GM04504 (cell line): ENCODE measurements around the gene CPLX3.

Experiments used
- DNase-seq: peaks from one replicate; pipeline ENCODE4 v3.0.0-alpha.2; 2012; ENCODE audit warnings: low read depth

The CPLX3 gene

DNA sequence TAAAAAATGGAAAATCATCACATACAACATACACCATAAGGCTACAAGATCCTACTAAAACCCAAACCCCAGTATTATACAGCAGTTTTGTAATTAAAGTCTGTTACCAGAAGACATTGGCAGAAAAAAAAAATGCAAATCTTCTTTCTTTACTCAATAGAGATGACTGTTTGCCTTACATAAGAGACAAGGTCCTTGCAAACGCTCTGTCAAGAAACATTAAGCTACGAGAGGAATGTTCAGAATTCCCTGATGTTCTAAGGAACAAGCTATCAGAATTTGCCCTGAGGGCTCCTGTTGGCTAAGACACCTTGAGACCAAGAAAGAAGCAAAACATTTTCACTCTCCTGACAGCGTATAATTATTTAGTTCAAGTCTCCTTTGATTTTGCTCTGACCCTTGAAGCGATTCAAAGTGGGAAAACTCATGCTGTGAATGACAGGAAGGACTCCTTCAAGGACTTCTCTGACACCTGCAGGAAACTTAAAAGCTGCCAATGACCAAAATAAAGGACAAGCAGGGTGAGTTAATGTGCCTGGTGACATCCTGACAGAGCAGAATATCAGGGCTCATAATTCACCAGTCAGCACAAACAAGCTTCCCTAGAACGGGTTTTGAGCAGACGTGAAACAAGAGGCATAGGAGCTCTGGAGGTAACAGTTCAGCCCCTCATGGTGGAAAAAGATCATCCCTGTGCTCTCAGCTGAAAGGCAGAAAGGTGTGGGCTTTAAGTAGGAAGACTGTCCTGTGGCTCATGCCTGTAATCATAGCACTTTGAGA lies 44.2 kb downstream of the CPLX3 start:
- DNase-seq: no peak

DNA sequence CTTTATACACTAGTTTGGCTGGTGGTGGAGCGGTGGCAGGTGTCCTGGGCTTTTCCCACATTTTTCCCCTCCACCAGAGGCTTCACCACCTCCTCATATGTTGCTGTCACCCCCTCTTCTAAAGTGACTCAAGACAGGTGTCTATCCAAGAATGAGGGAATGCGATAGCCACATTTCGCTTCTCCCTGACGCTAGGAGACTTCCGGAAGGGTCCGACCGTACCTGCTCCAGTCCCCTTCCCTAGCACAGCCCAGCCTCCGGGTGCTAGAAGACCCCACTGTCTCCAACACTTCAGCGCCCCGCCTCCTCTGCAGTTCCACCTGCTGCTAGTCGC lies 46.2 kb downstream of the CPLX3 start:
- DNase-seq: no peak

DNA sequence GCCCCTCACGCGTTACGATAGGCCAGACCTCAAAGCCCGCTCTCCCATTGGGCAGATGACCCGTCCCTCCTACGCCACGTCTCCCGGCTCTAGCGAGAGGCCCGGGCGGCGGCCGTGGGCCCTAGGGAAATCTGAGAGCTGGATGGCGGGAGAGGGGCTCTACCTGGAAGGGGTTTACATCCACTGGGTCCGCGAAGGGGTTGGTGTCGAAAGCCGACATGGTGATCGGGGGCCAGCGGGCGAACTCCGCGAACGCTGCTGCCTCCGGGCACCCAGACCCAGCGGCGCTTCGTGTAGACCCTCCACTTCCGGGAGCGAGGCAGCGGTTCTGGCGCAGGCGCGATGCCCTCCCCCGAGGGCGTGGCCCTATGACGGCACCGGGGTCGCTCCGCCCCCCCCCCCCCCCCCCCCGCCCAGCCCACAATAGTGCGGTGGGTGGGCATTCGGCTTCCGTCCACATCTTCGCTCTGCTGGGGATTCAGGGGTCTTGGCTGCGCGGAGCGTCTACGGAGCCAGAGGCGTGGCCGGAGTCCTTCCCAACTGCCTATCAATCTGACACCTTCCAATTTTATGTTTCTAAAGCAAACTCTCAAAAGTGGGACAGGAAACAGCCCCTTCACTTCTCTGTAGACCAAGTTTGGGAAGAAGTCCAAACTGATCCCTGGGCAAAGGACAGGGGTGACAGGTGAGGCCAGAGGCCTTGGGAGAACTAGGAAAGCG lies 46.8 kb downstream of the CPLX3 start, which contains the start of gene SCAMP2:
TSS of gene SCAMP2 (minus strand) at position 330 of the 720 bp plus-strand sequence. CDS start at position 220, 110 bp downstream.
- peak; percentile 92 for DNase-seq

DNA sequence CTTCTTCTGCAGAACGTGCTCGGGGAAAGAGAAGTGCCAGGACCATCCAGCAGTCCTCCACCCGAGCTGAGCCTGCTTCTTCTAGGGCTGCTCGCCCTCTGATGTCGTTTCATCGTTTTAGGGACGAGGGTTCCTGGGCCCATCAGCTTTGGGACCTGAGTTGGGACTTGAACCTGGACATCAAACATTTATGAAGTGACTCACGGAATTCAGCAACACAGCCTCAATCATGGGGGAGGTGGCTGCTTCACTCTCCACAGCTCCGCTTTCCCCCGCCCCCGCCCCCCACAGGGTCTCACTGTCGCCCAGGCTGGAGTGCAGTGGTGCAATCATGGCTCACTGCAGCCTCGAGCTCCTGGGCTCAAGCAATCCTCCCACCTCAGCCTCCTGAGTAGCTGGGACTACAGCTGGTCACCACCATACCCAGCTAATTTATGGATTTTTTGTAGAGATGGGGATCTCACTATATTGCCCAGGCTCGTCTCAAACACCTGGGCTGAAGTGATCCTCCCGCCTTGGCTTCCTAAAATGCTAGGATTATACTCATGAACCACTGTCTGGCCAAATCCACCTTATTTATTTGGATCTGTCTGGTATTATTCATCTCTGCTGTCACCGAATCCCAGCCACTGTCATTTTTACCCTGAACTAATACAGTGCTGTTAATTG lies 47.5 kb downstream of the CPLX3 start:
- no peak for DNase-seq

DNA sequence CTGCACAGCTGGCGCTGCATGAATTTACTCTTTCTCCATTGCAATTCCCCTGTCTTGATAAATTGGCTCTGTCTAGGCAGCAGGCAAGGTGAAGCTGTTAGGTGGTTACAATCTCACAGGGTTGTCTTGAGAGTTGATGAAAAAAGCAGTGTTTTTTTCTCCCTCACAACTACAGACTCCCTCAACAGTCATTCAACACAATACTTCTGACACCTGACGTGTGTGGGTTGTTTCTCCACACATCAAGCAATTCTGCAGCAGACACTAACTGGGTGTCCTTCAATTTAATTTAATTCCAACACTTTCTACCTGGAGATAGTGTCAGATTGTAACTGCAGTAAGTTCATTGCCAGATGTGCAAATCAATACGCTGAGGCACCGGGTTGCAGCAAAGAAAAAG lies 51.8 kb downstream of the CPLX3 start:
- DNase-seq: no peak
